Osteoblast (primary cell): ENCODE measurements around the gene TRIM32. TPM values are rescaled to one million over a fixed set of nuclear protein-coding genes. Genes with fewer than 3 reads are reported as not detected.

Experiments used
- DNase-seq: peaks from one replicate; pipeline ENCODE4 v3.0.0; 2011; ENCODE audit warnings: low spot score, mixed read lengths; ENCODE audit not compliant: insufficient read length; ENCODE audit errors: missing footprints
- H2AFZ ChIP-seq: 2 replicates; pipeline ENCODE4 v1.6.0; 2011; ENCODE audit warnings: mild to moderate bottlenecking, low read length
- H3K27ac ChIP-seq: 2 replicates; pipeline ENCODE4 v1.5.1; 2011; ENCODE audit warnings: mild to moderate bottlenecking, low read depth, low read length, moderate library complexity
- H3K27me3 ChIP-seq: 2 replicates; pipeline ENCODE4 v1.6.0; 2012; ENCODE audit warnings: mild to moderate bottlenecking, control low read depth, inconsistent platforms, low read length, moderate library complexity; ENCODE audit not compliant: insufficient read depth
- H3K36me3 ChIP-seq: 2 replicates; pipeline ENCODE4 v1.5.1; 2011; ENCODE audit warnings: mild to moderate bottlenecking, low read length, control low read depth, moderate library complexity; ENCODE audit not compliant: insufficient read depth
- H3K4me1 ChIP-seq: 2 replicates; pipeline ENCODE4 v1.5.1; 2011; ENCODE audit warnings: mild to moderate bottlenecking, low read length, control low read depth, moderate library complexity; ENCODE audit not compliant: insufficient read depth
- H3K4me2 ChIP-seq: 2 replicates; pipeline ENCODE4 v1.6.0; 2011; ENCODE audit warnings: mild to moderate bottlenecking, low read length; ENCODE audit not compliant: insufficient read depth
- H3K4me3 ChIP-seq: fragments of 200-600 bp; sonication (generic); 3 replicates; pipeline ENCODE4 v1.5.1; 2012; ENCODE audit warnings: mild to moderate bottlenecking, low read length, inconsistent platforms; ENCODE audit not compliant: insufficient read depth
- H3K79me2 ChIP-seq: 2 replicates; pipeline ENCODE4 v1.6.0; 2012; ENCODE audit warnings: mild to moderate bottlenecking, low read length, control low read depth, inconsistent platforms; ENCODE audit not compliant: insufficient read depth
- H3K9me3 ChIP-seq: 2 replicates; pipeline ENCODE4 v1.5.1; 2011; ENCODE audit warnings: low read depth, low read length, control low read depth
- H4K20me1 ChIP-seq: 2 replicates; pipeline ENCODE4 v1.6.0; 2012; ENCODE audit warnings: mild to moderate bottlenecking, low read length, control low read depth; ENCODE audit not compliant: insufficient read depth
- CTCF ChIP-seq: IDR thresholded peaks from 2 replicates; pipeline ENCODE4 v1.5.1; 2011; ENCODE audit warnings: mild to moderate bottlenecking, low read depth, low read length, moderate library complexity; ENCODE audit errors: extremely low read depth
- total RNA-seq: library from RNA; depleted of rRNA; stranded (reverse); fragments of >200 nt; gene quantifications from 2 replicates; pipeline ENCODE4 v1.2.3, GENCODE V29; 2012

TRIM32 gene
- total RNA-seq, 1 donor: 34.7 TPM

GRCh38 chr9:116668970-116669695 is 18.0 kb upstream of the TRIM32 start:
- no peaks in the 10 kb centered on the region for H3K79me2 ChIP-seq
- H3K4me1 ChIP-seq: no peaks in the 10 kb centered on the region
- DNase-seq: no peak
- H3K4me3 ChIP-seq: no peak overlapping the region
- no peak overlapping the region for H3K27ac ChIP-seq
- no peaks in the 10 kb centered on the region for H4K20me1 ChIP-seq
- no peak overlapping the region for H3K4me2 ChIP-seq
- H3K27me3 ChIP-seq: no peaks in the 10 kb centered on the region
- H3K9me3 ChIP-seq: no peaks in the 10 kb centered on the region
- no peak for TF ChIP-seq CTCF
- H3K36me3 ChIP-seq: no peaks in the 10 kb centered on the region
- H2AFZ ChIP-seq: no peak overlapping the region

- Histone ChIP-seq H3K27ac (no peak overlapping the region), H3K79me2 (no peaks in the 10 kb centered on the region), H2AFZ (no peak overlapping the region), H4K20me1 (no peaks in the 10 kb centered on the region), H3K9me3 (no peaks in the 10 kb centered on the region), H3K4me3 (no peak overlapping the region), H3K36me3 (no peaks in the 10 kb centered on the region), H3K27me3 (no peaks in the 10 kb centered on the region), H3K4me2 (no peak overlapping the region), H3K4me1 (no peaks in the 10 kb centered on the region)
- DNase-seq: no peak
- TF ChIP-seq CTCF: no peak
Observed at GRCh38 chr9:116671605-116672004, 15.5 kb upstream of the TRIM32 start.

GRCh38 chr9:116673375-116673774 is 13.7 kb upstream of the TRIM32 start:
- Histone ChIP-seq H3K36me3 (no peaks in the 10 kb centered on the region), H3K27me3 (no peaks in the 10 kb centered on the region), H3K4me3 (no peak overlapping the region), H3K27ac (no peak overlapping the region), H2AFZ (no peak overlapping the region), H3K4me1 (no peaks in the 10 kb centered on the region), H4K20me1 (no peaks in the 10 kb centered on the region), H3K9me3 (no peaks in the 10 kb centered on the region), H3K79me2 (no peaks in the 10 kb centered on the region), H3K4me2 (no peak overlapping the region)
- no peak for DNase-seq
- no peak for TF ChIP-seq CTCF

- no peak for DNase-seq
- Histone ChIP-seq H3K27ac (no peak overlapping the region), H3K4me2 (no peak overlapping the region), H3K9me3 (no peaks in the 10 kb centered on the region), H3K36me3 (no peaks in the 10 kb centered on the region), H3K27me3 (no peaks in the 10 kb centered on the region), H3K4me3 (no peak overlapping the region), H2AFZ (no peak overlapping the region), H3K79me2 (no peaks in the 10 kb centered on the region), H4K20me1 (no peaks in the 10 kb centered on the region), H3K4me1 (no peaks in the 10 kb centered on the region)
- TF ChIP-seq CTCF: no peak
Observed at GRCh38 chr9:116674210-116674980, 12.7 kb upstream of the TRIM32 start.
